K562 (cell line): ENCODE data around the gene TPD52L2. TPM values are rescaled to one million over a fixed set of nuclear protein-coding genes. Genes with fewer than 3 reads are reported as not detected.

Experiments used
- ATAC-seq: fragments of 200-7000 bp; cut with Tn5 transposase; 3 replicates; pipeline ENCODE4 v1.9.1; 2020; ENCODE audit warnings: moderate library complexity
- BruUV-seq: library from RNA; stranded (reverse); fragments of 400-500 nt; replicated peaks from 2 replicates; lab custom pipeline; 2021; lab: Mats Ljungman, UMichigan
- CTCF ChIA-PET: fragments of 300-600 bp; formaldehyde crosslinking; extraction: SDS; loops from one replicate; lab custom pipeline; 2021; ENCODE audit warnings: low intra/inter-chr PET ratio; lab: Yijun Ruan, JAX
- POLR2A ChIA-PET: fragments of 300-600, 350-650 bp; sonication (Branson Sonifier 250); formaldehyde crosslinking; extraction: SDS; loops from one replicate; lab custom pipeline; 2021; ENCODE audit warnings: antibody characterized with exemption, inconsistent platforms; lab: Yijun Ruan, JAX
- DNase-seq, 4 experiments: peaks; one replicate each; pipeline versions ENCODE4 v3.0.0 to v3.0.0-alpha.2; 2011 to 2018; ENCODE audit warnings: low spot score in 3 of 4, mixed read lengths in 3 of 4; ENCODE audit errors: extremely low read depth in 1 of 4
- FAIRE-seq: peaks from 2 replicates; lab custom pipeline; 2011; peaks lifted over from hg19 to GRCh38; lab: Jason Lieb, UNC
- H2AFZ ChIP-seq: 2 replicates; pipeline ENCODE4 v1.6.0; 2011; ENCODE audit warnings: low read depth, low read length, control low read depth, inconsistent platforms
- H3K27ac ChIP-seq: fragments of 200-600 bp; 3 replicates; pipeline ENCODE4 v1.8.0; 2011; ENCODE audit warnings: low read depth, mild to moderate bottlenecking, control low read depth, inconsistent platforms, low read length, moderate library complexity, mixed read lengths; ENCODE audit errors: extremely low read depth
- H3K27me3 ChIP-seq, 2 experiments: fragments of 300-600 bp in 1 of 2; 2 replicates in 1 of 2; 3 replicates in 1 of 2; pipeline versions ENCODE4 v1.6.0 to v1.8.0; 2011; ENCODE audit warnings: inconsistent platforms in 2 of 2, low read length in 2 of 2, mild to moderate bottlenecking in 1 of 2, mixed read lengths in 1 of 2, moderate library complexity in 1 of 2; ENCODE audit not compliant: control insufficient read depth in 2 of 2, insufficient read depth in 2 of 2
- H3K36me3 ChIP-seq: fragments of 300-600 bp; 3 replicates; pipeline ENCODE4 v1.8.0; 2011; ENCODE audit warnings: mild to moderate bottlenecking, low read length, inconsistent platforms; ENCODE audit not compliant: control insufficient read depth, insufficient read depth
- H3K4me1 ChIP-seq, 2 experiments: fragments of 200-600 bp in 1 of 2; replicated peaks in 1 of 2; 2 replicates in 1 of 2; 3 replicates in 1 of 2; pipeline versions ENCODE4 v1.5.1 to v1.8.0; 2011; ENCODE audit warnings: inconsistent platforms in 2 of 2, low read length in 2 of 2, mild to moderate bottlenecking in 1 of 2, mixed read lengths in 1 of 2, moderate library complexity in 1 of 2; ENCODE audit not compliant: control insufficient read depth in 2 of 2, insufficient read depth in 2 of 2
- H3K4me2 ChIP-seq: 2 replicates; pipeline ENCODE4 v1.6.1; 2011; ENCODE audit warnings: low read length, control low read depth, inconsistent platforms, mixed read lengths; ENCODE audit not compliant: insufficient read depth
- H3K4me3 ChIP-seq: fragments of 200-600 bp; sonication (generic), shearing (Covaris generic); 2 replicates; pipeline ENCODE4 v1.5.1; 2016; ENCODE audit warnings: control low read depth, inconsistent platforms
- H3K79me2 ChIP-seq: fragments of 200-600 bp; 3 replicates; pipeline ENCODE4 v1.8.0; 2011; ENCODE audit warnings: low read length, inconsistent platforms; ENCODE audit not compliant: control insufficient read depth, insufficient read depth
- H3K9ac ChIP-seq, 2 experiments: 2 replicates each; pipeline versions ENCODE4 v1.6.0 to v1.6.1; 2011; ENCODE audit warnings: low read depth in 2 of 2, low read length in 2 of 2, control low read depth in 1 of 2, inconsistent platforms in 1 of 2, mild to moderate bottlenecking in 1 of 2, mixed read lengths in 1 of 2; ENCODE audit not compliant: insufficient read depth in 1 of 2
- H3K9me1 ChIP-seq: one replicate; pipeline ENCODE4 v1.6.0; 2011; ENCODE audit warnings: inconsistent platforms, mild to moderate bottlenecking, low read length, moderate library complexity; ENCODE audit not compliant: control insufficient read depth, insufficient read depth
- H3K9me3 ChIP-seq: replicated peaks from 2 replicates; pipeline ENCODE4 v1.5.1; 2011; ENCODE audit warnings: low read depth, low read length, inconsistent platforms; ENCODE audit not compliant: control insufficient read depth, insufficient read depth
- H4K20me1 ChIP-seq: replicated peaks from 2 replicates; pipeline ENCODE4 v1.6.1; 2011; ENCODE audit warnings: low read length, inconsistent platforms, mixed read lengths; ENCODE audit not compliant: control insufficient read depth, insufficient read depth
- ARNT ChIP-seq, 2 experiments: fragments of 450-650 bp; IDR thresholded peaks; 2 replicates each; pipeline ENCODE4 v1.6.1; 2016; ENCODE audit warnings: mild to moderate bottlenecking in 1 of 2
- BHLHE40 ChIP-seq: IDR thresholded peaks from 2 replicates; pipeline ENCODE4 v1.6.1; 2011; ENCODE audit warnings: low read length, improper control_type of control experiment
- CAMTA2 ChIP-seq: fragments of 250-450 bp; sonication (Bioruptor Pico); conservative IDR thresholded peaks from 2 replicates; pipeline ENCODE4 v1.5.1; 2022
- CREM ChIP-seq: IDR thresholded peaks from 2 replicates; pipeline ENCODE4 v1.6.1; 2014; ENCODE audit warnings: antibody characterized with exemption, low read depth
- ETV5 ChIP-seq: sonication (generic); formaldehyde crosslinking; IDR thresholded peaks from 2 replicates; pipeline ENCODE4 v1.4.0; 2020; ENCODE audit warnings: low read depth, mild to moderate bottlenecking, missing genetic modification reagents
- GABPB1 ChIP-seq: sonication (generic); formaldehyde crosslinking; IDR thresholded peaks from 2 replicates; pipeline ENCODE4 v1.8.0; 2022; ENCODE audit warnings: mild to moderate bottlenecking, missing genetic modification reagents
- RAD21 ChIP-seq, 2 experiments: fragments of 250-450 bp in 1 of 2; fragments of 450-650 bp in 1 of 2; sonication (Bioruptor Pico) in 1 of 2; formaldehyde crosslinking in 1 of 2; IDR thresholded peaks in 1 of 2; conservative IDR thresholded peaks in 1 of 2; 2 replicates each; pipeline versions ENCODE4 v1.4.0 to v1.8.0; 2020 to 2022; ENCODE audit warnings: mild to moderate bottlenecking in 2 of 2, moderate library complexity in 1 of 2
- SMC3 ChIP-seq: conservative IDR thresholded peaks from 2 replicates; pipeline ENCODE4 v1.6.1; 2011; ENCODE audit warnings: low read depth, low read length, improper control_type of control experiment; ENCODE audit not compliant: insufficient read depth
- XRCC5 ChIP-seq: fragments of 200-400 bp; formaldehyde crosslinking; IDR thresholded peaks from 2 replicates; pipeline ENCODE4 v1.6.1; 2017; ENCODE audit warnings: low read depth, mild to moderate bottlenecking, low read length
- ZNF830 ChIP-seq: fragments of 250-450 bp; sonication (Bioruptor Pico); IDR thresholded peaks from 2 replicates; pipeline ENCODE4 v1.5.0; 2021; ENCODE audit warnings: mild to moderate bottlenecking
- WGBS: fragments of 100-300 bp; shearing (Covaris generic); methylation state at CpG from one replicate; pipeline ENCODE4 v1.1.6; 2016; ENCODE audit warnings: low coverage, mixed read lengths; ENCODE audit not compliant: insufficient coverage; ENCODE audit errors: missing lambda C conversion rate; 5-methylcytosine and 5-hydroxymethylcytosine counted together
- in situ Hi-C: fragments of 300-500 bp; cut with MboI; formaldehyde crosslinking; loops from 4 replicates; pipeline ENCODE4 v1.15.0; 2018; ENCODE audit warnings: inconsistent platforms, mixed read lengths
- intact Hi-C: fragments of 100-400 bp; cut with micrococcal nuclease; formaldehyde crosslinking; loops from 2 replicates; pipeline ENCODE4 v1.14.2; 2022
- polyA plus RNA-seq, 8 experiments: library from polyadenylated mRNA; depleted of rRNA in 4 of 8; stranded (reverse) in 5 of 8; unstranded in 3 of 8; fragments of >200 nt; fragmentation: Nextera tagmentation in 2 of 8; fragmentation: Illumina TruSeq in 1 of 8; extraction: Ambion mirVana in 2 of 8; extraction: Trizol in 1 of 8; gene quantifications; 2 replicates each; pipeline versions ENCODE4 v1.2.1 to v1.2.3, GENCODE V29; 2011 to 2014; ENCODE audit warnings: inconsistent platforms in 1 of 8, missing spikeins in 1 of 8
- total RNA-seq, 7 experiments: library from RNA; depleted of rRNA in 6 of 7; stranded (reverse); fragments of >200 nt in 6 of 7; fragmentation: Illumina TruSeq in 2 of 7; extraction: Trizol in 2 of 7; gene quantifications; 2 replicates each; pipeline versions ENCODE4 v1.2.1 to v1.2.3, GENCODE V29; 2011 to 2021; ENCODE audit warnings: low replicate concordance in 1 of 7
- TF ChIP-seq, protein P1 (sequence below): fragments of 450-650 bp; formaldehyde crosslinking; IDR thresholded peaks from 2 replicates; pipeline ENCODE4 v1.4.0; 2020; ENCODE audit warnings: mild to moderate bottlenecking, mixed read lengths
- TF ChIP-seq, protein P2 (sequence below): fragments of 450-650 bp; IDR thresholded peaks from 2 replicates; pipeline ENCODE4 v1.6.1; 2016; ENCODE audit warnings: low read depth, mild to moderate bottlenecking, moderate library complexity
- TF ChIP-seq, protein P3 (sequence below): fragments of 250-450 bp; sonication (Bioruptor Pico); IDR thresholded peaks from 2 replicates; pipeline ENCODE4 v1.8.0; 2021; ENCODE audit warnings: mild to moderate bottlenecking, moderate library complexity
- TF ChIP-seq, protein P4 (sequence below): fragments of 450-650 bp; IDR thresholded peaks from 2 replicates; pipeline ENCODE4 v1.6.1; 2016; ENCODE audit warnings: mild to moderate bottlenecking

Gene TPD52L2
- total and polyA plus RNA-seq, 9 of the 15 experiments (the other 6 are each of a cell fraction or from before 2014, with no cell fraction given): 1.9 to 117 (median 74.6) TPM

- Histone ChIP-seq H3K9ac (peak overlapping the region; percentile 29 to 64), H3K4me2 (peak overlapping the region; percentile 88), H2AFZ (peak overlapping the region; percentile 95), H3K27ac (peak overlapping the region; percentile 32; the same call in 1 of the 3 replicates), H4K20me1 (no peaks in the 10 kb centered on the region; the same call in 1 of the 2 replicates), H3K9me1 (no peaks in the 10 kb centered on the region), H3K9me3 (no peaks in the 10 kb centered on the region), H3K27me3 (peaks cover 0 to 7% of the 10 kb centered on the region in 2 experiments; a peak in 2 of 5 replicates), H3K4me3 (peak overlapping the region; percentile 32), H3K79me2 (no peaks in the 10 kb centered on the region), H3K36me3 (no peaks in the 10 kb centered on the region), H3K4me1 (peaks cover 15 to 32% of the 10 kb centered on the region in 2 experiments)
- ATAC-seq (peak; percentile 88), DNase-seq (peak; percentile 56 to 78 (median 59)), FAIRE-seq (peak; percentile 89)
- in situ Hi-C loops (no loop called here), intact Hi-C loops (loop anchor here (2.0 kb wide), 1 partner anchor 45 kb away; the partner anchor contains the start of gene TPD52L2)
- ChIA-PET POLR2A (no interaction called here), CTCF (interaction anchor here (0.7 kb wide), 2 partner anchors 44 to 155 kb away, joined by 3 read pairs; no protein-coding TSS in a partner anchor)
- 6% methylated on average over 24 of the region's 24 CpGs for WGBS
- BruUV-seq: no TSS peak
- TF ChIP-seq, protein P1, sequence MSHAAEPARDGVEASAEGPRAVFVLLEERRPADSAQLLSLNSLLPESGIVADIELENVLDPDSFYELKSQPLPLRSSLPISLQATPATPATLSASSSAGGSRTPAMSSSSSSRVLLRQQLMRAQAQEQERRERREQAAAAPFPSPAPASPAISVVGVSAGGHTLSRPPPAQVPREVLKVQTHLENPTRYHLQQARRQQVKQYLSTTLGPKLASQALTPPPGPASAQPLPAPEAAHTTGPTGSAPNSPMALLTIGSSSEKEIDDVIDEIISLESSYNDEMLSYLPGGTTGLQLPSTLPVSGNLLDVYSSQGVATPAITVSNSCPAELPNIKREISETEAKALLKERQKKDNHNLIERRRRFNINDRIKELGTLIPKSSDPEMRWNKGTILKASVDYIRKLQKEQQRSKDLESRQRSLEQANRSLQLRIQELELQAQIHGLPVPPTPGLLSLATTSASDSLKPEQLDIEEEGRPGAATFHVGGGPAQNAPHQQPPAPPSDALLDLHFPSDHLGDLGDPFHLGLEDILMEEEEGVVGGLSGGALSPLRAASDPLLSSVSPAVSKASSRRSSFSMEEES: peak; percentile 69
- TF ChIP-seq, protein P2, sequence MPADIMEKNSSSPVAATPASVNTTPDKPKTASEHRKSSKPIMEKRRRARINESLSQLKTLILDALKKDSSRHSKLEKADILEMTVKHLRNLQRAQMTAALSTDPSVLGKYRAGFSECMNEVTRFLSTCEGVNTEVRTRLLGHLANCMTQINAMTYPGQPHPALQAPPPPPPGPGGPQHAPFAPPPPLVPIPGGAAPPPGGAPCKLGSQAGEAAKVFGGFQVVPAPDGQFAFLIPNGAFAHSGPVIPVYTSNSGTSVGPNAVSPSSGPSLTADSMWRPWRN: no peak
- TF ChIP-seq, protein P3, sequence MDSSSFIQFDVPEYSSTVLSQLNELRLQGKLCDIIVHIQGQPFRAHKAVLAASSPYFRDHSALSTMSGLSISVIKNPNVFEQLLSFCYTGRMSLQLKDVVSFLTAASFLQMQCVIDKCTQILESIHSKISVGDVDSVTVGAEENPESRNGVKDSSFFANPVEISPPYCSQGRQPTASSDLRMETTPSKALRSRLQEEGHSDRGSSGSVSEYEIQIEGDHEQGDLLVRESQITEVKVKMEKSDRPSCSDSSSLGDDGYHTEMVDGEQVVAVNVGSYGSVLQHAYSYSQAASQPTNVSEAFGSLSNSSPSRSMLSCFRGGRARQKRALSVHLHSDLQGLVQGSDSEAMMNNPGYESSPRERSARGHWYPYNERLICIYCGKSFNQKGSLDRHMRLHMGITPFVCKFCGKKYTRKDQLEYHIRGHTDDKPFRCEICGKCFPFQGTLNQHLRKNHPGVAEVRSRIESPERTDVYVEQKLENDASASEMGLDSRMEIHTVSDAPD (CRISPR knock-in tag): no peak
- peak; percentile 13; the same call in 1 of the 2 replicates for TF ChIP-seq GABPB1 (CRISPR knock-in tag)
- TF ChIP-seq CREM: peak; percentile 40; the same call in 1 of the 2 replicates
- TF ChIP-seq CAMTA2 (CRISPR knock-in tag): no peak
- no peak for TF ChIP-seq ZNF830 (CRISPR knock-in tag)
- TF ChIP-seq BHLHE40: peak; percentile 91
- 0 out of 4 replicates have a peak, but pooled peaks of 1 of the 2 experiments have one; percentile 35 for TF ChIP-seq ARNT (IDR thresholded peaks at IDR 0.05)
- TF ChIP-seq ETV5 (CRISPR knock-in tag): peak; percentile 49; the same call in 1 of the 2 replicates
- TF ChIP-seq, protein P4, sequence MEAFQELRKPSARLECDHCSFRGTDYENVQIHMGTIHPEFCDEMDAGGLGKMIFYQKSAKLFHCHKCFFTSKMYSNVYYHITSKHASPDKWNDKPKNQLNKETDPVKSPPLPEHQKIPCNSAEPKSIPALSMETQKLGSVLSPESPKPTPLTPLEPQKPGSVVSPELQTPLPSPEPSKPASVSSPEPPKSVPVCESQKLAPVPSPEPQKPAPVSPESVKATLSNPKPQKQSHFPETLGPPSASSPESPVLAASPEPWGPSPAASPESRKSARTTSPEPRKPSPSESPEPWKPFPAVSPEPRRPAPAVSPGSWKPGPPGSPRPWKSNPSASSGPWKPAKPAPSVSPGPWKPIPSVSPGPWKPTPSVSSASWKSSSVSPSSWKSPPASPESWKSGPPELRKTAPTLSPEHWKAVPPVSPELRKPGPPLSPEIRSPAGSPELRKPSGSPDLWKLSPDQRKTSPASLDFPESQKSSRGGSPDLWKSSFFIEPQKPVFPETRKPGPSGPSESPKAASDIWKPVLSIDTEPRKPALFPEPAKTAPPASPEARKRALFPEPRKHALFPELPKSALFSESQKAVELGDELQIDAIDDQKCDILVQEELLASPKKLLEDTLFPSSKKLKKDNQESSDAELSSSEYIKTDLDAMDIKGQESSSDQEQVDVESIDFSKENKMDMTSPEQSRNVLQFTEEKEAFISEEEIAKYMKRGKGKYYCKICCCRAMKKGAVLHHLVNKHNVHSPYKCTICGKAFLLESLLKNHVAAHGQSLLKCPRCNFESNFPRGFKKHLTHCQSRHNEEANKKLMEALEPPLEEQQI: no peak
- 0 out of 2 replicates have a peak, but pooled peaks have one; percentile 52 for TF ChIP-seq SMC3
- peak; percentile 44 to 58 for TF ChIP-seq RAD21 (CRISPR knock-in tag; conservative IDR thresholded peaks at IDR 0.05 in 1 of 2, IDR thresholded peaks at IDR 0.05 in 1 of 2)
- TF ChIP-seq XRCC5: 0 out of 2 replicates have a peak, but pooled peaks have one; percentile 31
Measured at GRCh38 chr20:63819224-63819921, 45.7 kb upstream of the TPD52L2 start.
